ENCODE data around the gene HOXA13. TPM values are rescaled to one million over a fixed set of nuclear protein-coding genes. Genes with fewer than 3 reads are reported as not detected.

Gene HOXA13
- total and polyA plus RNA-seq, 10 of the 15 experiments (the other 5 are each of a cell fraction or from before 2014, with no cell fraction given) = not detected

- no TSS peak for BruUV-seq (replicated peaks)
- Histone ChIP-seq H3K27ac (ENCODE audit: control insufficient read depth, insufficient read depth) (no peak overlapping the region), H3K4me3 (no peak overlapping the region), H4K20me1 (ENCODE audit: control insufficient read depth, insufficient read depth) (no peaks in the 10 kb centered on the region), H3K9ac (ENCODE audit: control insufficient read depth, insufficient read depth, low read length) (no peak overlapping the region), H3K4me1 (ENCODE audit: control insufficient read depth, insufficient read depth, low read length) (no peaks in the 10 kb centered on the region), H3K27me3 (replicated peaks in 1 of 2; ENCODE audit: control insufficient read depth in 2 of 2, insufficient read depth in 2 of 2, low read length in 1 of 2) (peaks cover 19 to 48% of the 10 kb centered on the region in 2 experiments), H3K36me3 (ENCODE audit: control insufficient read depth in 2 of 2, insufficient read depth in 2 of 2, low read length in 1 of 2) (no peaks in the 10 kb centered on the region), H3K4me2 (ENCODE audit: control insufficient read depth, insufficient read depth) (no peak overlapping the region), H3K9me3 (replicated peaks; ENCODE audit: control insufficient read depth, insufficient read depth, low read length) (no peaks in the 10 kb centered on the region; the same call in 2 of the 3 replicates), H3K79me2 (ENCODE audit: control insufficient read depth, insufficient read depth, low read length) (no peaks in the 10 kb centered on the region), H2AFZ (ENCODE audit: control insufficient read depth, low read depth, low read length) (no peak overlapping the region)
- no peak for DNase-seq (ENCODE audit: low read depth, low spot score)
- 5% methylated on average over 23 of the region's 30 CpGs for WGBS (ENCODE audit: insufficient coverage, insufficient replicate concordance, low lambda C conversion rate, missing lambda C conversion rate)
- in situ Hi-C loops (cut with MboI) (loop anchor here (5.0 to 25.0 kb wide), 3 partner anchors 791 to 1296 kb away; no protein-coding TSS in a partner anchor), intact Hi-C loops (cut with micrococcal nuclease; ENCODE audit: unreplicated experiment) (no loop called here)
- ChIA-PET SMC1A (ENCODE audit: uncharacterized antibody, unreplicated experiment) (interaction anchor here (0.6 kb wide), 1 partner anchor 647 kb away, joined by 3 read pairs; no protein-coding TSS in a partner anchor), CTCF (interaction anchor here (0.8 to 3.1 kb wide), 3 partner anchors 304 to 475 kb away, joined by 3 to 21 read pairs (median 3); no protein-coding TSS in a partner anchor), RAD21 (ENCODE audit: unreplicated experiment) (no interaction called here), POLR2A (no interaction called here)
- FAIRE-seq = no peak
- ATAC-seq = no peak
- TF ChIP-seq SMARCA5 (IDR thresholded peaks at IDR 0.05) (no peak), PAX5 (IDR thresholded peaks at IDR 0.05; ENCODE audit: borderline replicate concordance, low read depth, low read length) (no peak), CHD1 (IDR thresholded peaks at IDR 0.05; ENCODE audit: low read depth, low read length) (no peak), IRF3 (IDR thresholded peaks at IDR 0.05) (no peak), KAT2A (conservative IDR thresholded peaks at IDR 0.05; ENCODE audit: control insufficient read depth, low read depth, low read length) (no peak), RAD21 (IDR thresholded peaks at IDR 0.05; ENCODE audit: insufficient read depth, low read depth, low read length) (no peak), IKZF1 (conservative IDR thresholded peaks at IDR 0.05) (no peak), TBL1XR1 (IDR thresholded peaks at IDR 0.05; ENCODE audit: low read depth, low read length) (no peak), WRNIP1 (IDR thresholded peaks at IDR 0.05; ENCODE audit: borderline replicate concordance, low read depth, low read length) (no peak), MXI1 (IDR thresholded peaks at IDR 0.05; ENCODE audit: low read depth, low read length) (no peak), NR2C1 (IDR thresholded peaks at IDR 0.05) (no peak), RELB (IDR thresholded peaks at IDR 0.05; ENCODE audit: low read depth) (no peak), YY1 (IDR thresholded peaks at IDR 0.05; ENCODE audit: low read depth, low read length) (no peak), ELK1 (IDR thresholded peaks at IDR 0.05; ENCODE audit: low read depth, low read length) (no peak), MEF2B (IDR thresholded peaks at IDR 0.05; ENCODE audit: partially characterized antibody, poor library complexity, severe bottlenecking) (no peak), ATF2 (IDR thresholded peaks at IDR 0.05; ENCODE audit: low read length) (no peak)
Observed at GRCh38 chr7:27157702-27158431, 42.0 kb downstream of the HOXA13 start.
